HEK293 (cell line): ENCODE measurements around the gene PPDPF.
A peak's percentile ranks its signal among the peaks of the same experiment; 100 is the strongest.

ENCODE experiments used
- BCL11B ChIP-seq: fragments of 450-650 bp; formaldehyde crosslinking; IDR thresholded peaks from 2 replicates; pipeline ENCODE4 v1.5.1; 2016; ENCODE audit warnings: low read depth, missing biosample characterization, missing genetic modification characterization
- FEZF1 ChIP-seq: fragments of 450-650 bp; formaldehyde crosslinking; IDR thresholded peaks from 2 replicates; pipeline ENCODE4 v1.5.1; 2016; ENCODE audit warnings: missing biosample characterization, missing genetic modification characterization
- GLI2 ChIP-seq: fragments of 450-650 bp; formaldehyde crosslinking; IDR thresholded peaks from 2 replicates; pipeline ENCODE4; 2017; ENCODE audit warnings: missing biosample characterization, missing genetic modification characterization, low read depth, borderline replicate concordance
- KLF1 ChIP-seq: fragments of 450-650 bp; formaldehyde crosslinking; IDR thresholded peaks from 2 replicates; pipeline ENCODE4 v1.5.1; 2016; ENCODE audit warnings: missing biosample characterization, missing genetic modification characterization
- KLF10 ChIP-seq: fragments of 450-650 bp; IDR thresholded peaks from 2 replicates; pipeline ENCODE4 v1.5.1; 2018; ENCODE audit warnings: missing biosample characterization, mild to moderate bottlenecking, missing genetic modification characterization
- MYNN ChIP-seq: fragments of 450-650 bp; formaldehyde crosslinking; IDR thresholded peaks from 2 replicates; pipeline ENCODE4 v1.5.1; 2016; ENCODE audit warnings: missing biosample characterization, missing genetic modification characterization, borderline replicate concordance
- MZF1 ChIP-seq: fragments of 450-650 bp; formaldehyde crosslinking; IDR thresholded peaks from 2 replicates; pipeline ENCODE4 v1.5.1; 2017; ENCODE audit warnings: missing biosample characterization, missing genetic modification characterization, borderline replicate concordance
- OSR2 ChIP-seq: fragments of 450-650 bp; formaldehyde crosslinking; IDR thresholded peaks from 2 replicates; pipeline ENCODE4 v1.5.1; 2016; ENCODE audit warnings: missing biosample characterization, missing genetic modification characterization
- SP2 ChIP-seq: fragments of 450-650 bp; formaldehyde crosslinking; IDR thresholded peaks from 2 replicates; pipeline ENCODE4 v1.5.1; 2016; ENCODE audit warnings: missing biosample characterization, missing genetic modification characterization
- YY1 ChIP-seq: fragments of 450-650 bp; formaldehyde crosslinking; IDR thresholded peaks from 2 replicates; pipeline ENCODE4 v1.5.1; 2018; ENCODE audit warnings: missing biosample characterization, missing genetic modification characterization
- ZNF121 ChIP-seq: fragments of 450-650 bp; formaldehyde crosslinking; IDR thresholded peaks from 2 replicates; pipeline ENCODE4 v1.5.1; 2016; ENCODE audit warnings: missing biosample characterization, missing genetic modification characterization
- ZNF138 ChIP-seq: fragments of 450-650 bp; formaldehyde crosslinking; IDR thresholded peaks from 2 replicates; pipeline ENCODE4 v1.5.1; 2016; ENCODE audit warnings: missing biosample characterization, missing genetic modification characterization, borderline replicate concordance
- ZNF19 ChIP-seq: fragments of 450-650 bp; formaldehyde crosslinking; IDR thresholded peaks from 2 replicates; pipeline ENCODE4; 2016; ENCODE audit warnings: missing biosample characterization, missing genetic modification characterization, low read depth
- ZNF239 ChIP-seq: fragments of 450-650 bp; formaldehyde crosslinking; IDR thresholded peaks from 2 replicates; pipeline ENCODE4 v1.5.1; 2016; ENCODE audit warnings: missing biosample characterization, missing genetic modification characterization
- ZNF558 ChIP-seq: fragments of 450-650 bp; formaldehyde crosslinking; IDR thresholded peaks from 2 replicates; pipeline ENCODE4 v1.5.1; 2016; ENCODE audit warnings: missing biosample characterization, missing genetic modification characterization
- ZNF571 ChIP-seq: fragments of 450-650 bp; formaldehyde crosslinking; IDR thresholded peaks from 2 replicates; pipeline ENCODE4 v1.5.0; 2017; ENCODE audit warnings: missing biosample characterization, missing genetic modification characterization
- ZNF600 ChIP-seq: fragments of 450-650 bp; formaldehyde crosslinking; IDR thresholded peaks from 2 replicates; pipeline ENCODE4 v1.5.1; 2016; ENCODE audit warnings: missing biosample characterization, missing genetic modification characterization
- ZNF629 ChIP-seq: fragments of 450-650 bp; formaldehyde crosslinking; IDR thresholded peaks from 2 replicates; pipeline ENCODE4 v1.5.1; 2017; ENCODE audit warnings: missing biosample characterization, missing genetic modification characterization
- ZNF701 ChIP-seq: fragments of 450-650 bp; formaldehyde crosslinking; IDR thresholded peaks from 2 replicates; pipeline ENCODE4 v1.5.1; 2016; ENCODE audit warnings: missing biosample characterization, missing genetic modification characterization
- TF ChIP-seq, protein P1 (sequence below): fragments of 450-650 bp; formaldehyde crosslinking; optimal IDR thresholded peaks from 2 replicates; pipeline ENCODE3; 2016; ENCODE audit warnings: missing biosample characterization, mild to moderate bottlenecking, missing genetic modification characterization
- TF ChIP-seq, protein P2 (sequence below): fragments of 450-650 bp; formaldehyde crosslinking; IDR thresholded peaks from 2 replicates; pipeline ENCODE4 v1.5.0; 2017; ENCODE audit warnings: missing biosample characterization, missing genetic modification characterization, borderline replicate concordance
- TF ChIP-seq, protein P3 (sequence below): fragments of 450-650 bp; formaldehyde crosslinking; IDR thresholded peaks from 2 replicates; pipeline ENCODE4 v1.5.1; 2016; ENCODE audit warnings: missing biosample characterization, missing genetic modification characterization, borderline replicate concordance
- TF ChIP-seq, protein P4 (sequence below): fragments of 450-650 bp; formaldehyde crosslinking; IDR thresholded peaks from 2 replicates; pipeline ENCODE4 v1.5.1; 2016; ENCODE audit warnings: missing biosample characterization, missing genetic modification characterization
- TF ChIP-seq, protein P5 (sequence below): fragments of 450-650 bp; formaldehyde crosslinking; IDR thresholded peaks from 2 replicates; pipeline ENCODE4 v1.5.1; 2016; ENCODE audit warnings: missing biosample characterization, missing genetic modification characterization
- TF ChIP-seq, protein P6 (sequence below): fragments of 450-650 bp; formaldehyde crosslinking; IDR thresholded peaks from 2 replicates; pipeline ENCODE4 v1.5.1; 2016; ENCODE audit warnings: missing biosample characterization, missing genetic modification characterization
- TF ChIP-seq, protein P7 (sequence below): fragments of 450-650 bp; formaldehyde crosslinking; IDR thresholded peaks from 2 replicates; pipeline ENCODE4 v1.5.1; 2017; ENCODE audit warnings: missing biosample characterization, missing genetic modification characterization

Gene PPDPF

DNA sequence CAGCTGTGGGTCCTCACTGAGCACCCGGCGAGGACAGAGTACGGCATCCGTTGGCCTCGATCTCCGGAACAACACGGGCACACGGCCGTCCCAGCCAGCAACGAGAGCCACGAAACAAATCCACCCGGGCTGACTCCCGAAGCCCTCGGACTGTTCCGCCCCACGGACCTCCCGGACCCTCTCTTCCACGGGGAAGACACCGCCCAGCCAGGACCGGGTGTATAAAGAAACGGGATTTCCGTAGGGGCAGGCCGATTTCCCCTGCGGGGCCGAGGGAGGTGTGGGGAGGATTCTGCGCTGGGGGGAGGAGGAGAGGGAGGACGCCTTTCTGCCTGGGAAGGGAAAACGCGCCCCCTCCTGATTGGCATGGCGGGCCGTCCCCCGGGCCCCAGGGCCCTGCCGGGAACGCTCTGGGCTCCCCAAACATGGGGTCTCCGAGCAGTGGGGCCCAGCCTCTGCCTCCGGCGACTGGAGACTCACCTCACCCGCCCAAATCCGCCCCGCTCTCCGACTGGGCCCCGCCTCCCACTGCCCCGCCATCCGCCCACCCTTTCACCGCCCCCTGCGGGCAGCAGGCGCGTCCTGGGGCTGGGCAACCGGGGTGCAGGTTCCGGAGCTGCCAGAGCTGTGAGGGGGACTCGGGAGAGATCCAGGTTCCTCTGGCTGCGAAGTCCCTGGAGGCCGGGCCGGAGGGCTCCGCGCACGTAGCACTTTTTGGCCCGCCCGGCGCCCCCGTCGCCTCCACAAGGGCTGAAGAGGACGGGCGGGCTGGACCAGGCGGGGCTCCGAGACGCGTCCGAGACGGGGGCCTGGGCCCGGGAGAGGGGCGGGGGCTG lies 679 bp upstream of the PPDPF start (continued):
- TF ChIP-seq ZNF600 (tag by site-specific recombination) = 0 out of 2 replicates have a peak, but pooled peaks have one; percentile 5
- no peak for TF ChIP-seq ZNF558 (tag by site-specific recombination)
- TF ChIP-seq, protein P1, sequence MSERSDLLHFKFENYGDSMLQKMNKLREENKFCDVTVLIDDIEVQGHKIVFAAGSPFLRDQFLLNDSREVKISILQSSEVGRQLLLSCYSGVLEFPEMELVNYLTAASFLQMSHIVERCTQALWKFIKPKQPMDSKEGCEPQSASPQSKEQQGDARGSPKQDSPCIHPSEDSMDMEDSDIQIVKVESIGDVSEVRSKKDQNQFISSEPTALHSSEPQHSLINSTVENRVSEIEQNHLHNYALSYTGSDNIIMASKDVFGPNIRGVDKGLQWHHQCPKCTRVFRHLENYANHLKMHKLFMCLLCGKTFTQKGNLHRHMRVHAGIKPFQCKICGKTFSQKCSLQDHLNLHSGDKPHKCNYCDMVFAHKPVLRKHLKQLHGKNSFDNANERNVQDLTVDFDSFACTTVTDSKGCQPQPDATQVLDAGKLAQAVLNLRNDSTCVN = peak; percentile 72
- TF ChIP-seq, protein P2, sequence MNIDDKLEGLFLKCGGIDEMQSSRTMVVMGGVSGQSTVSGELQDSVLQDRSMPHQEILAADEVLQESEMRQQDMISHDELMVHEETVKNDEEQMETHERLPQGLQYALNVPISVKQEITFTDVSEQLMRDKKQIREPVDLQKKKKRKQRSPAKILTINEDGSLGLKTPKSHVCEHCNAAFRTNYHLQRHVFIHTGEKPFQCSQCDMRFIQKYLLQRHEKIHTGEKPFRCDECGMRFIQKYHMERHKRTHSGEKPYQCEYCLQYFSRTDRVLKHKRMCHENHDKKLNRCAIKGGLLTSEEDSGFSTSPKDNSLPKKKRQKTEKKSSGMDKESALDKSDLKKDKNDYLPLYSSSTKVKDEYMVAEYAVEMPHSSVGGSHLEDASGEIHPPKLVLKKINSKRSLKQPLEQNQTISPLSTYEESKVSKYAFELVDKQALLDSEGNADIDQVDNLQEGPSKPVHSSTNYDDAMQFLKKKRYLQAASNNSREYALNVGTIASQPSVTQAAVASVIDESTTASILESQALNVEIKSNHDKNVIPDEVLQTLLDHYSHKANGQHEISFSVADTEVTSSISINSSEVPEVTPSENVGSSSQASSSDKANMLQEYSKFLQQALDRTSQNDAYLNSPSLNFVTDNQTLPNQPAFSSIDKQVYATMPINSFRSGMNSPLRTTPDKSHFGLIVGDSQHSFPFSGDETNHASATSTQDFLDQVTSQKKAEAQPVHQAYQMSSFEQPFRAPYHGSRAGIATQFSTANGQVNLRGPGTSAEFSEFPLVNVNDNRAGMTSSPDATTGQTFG (tag by site-specific recombination) = no peak
- TF ChIP-seq SP2 (tag by site-specific recombination) = peak; percentile 77
- TF ChIP-seq MYNN (tag by site-specific recombination) = no peak
- no peak for TF ChIP-seq MZF1 (tag by site-specific recombination)
- TF ChIP-seq ZNF239 (tag by site-specific recombination) = no peak
- TF ChIP-seq FEZF1 = no peak
- TF ChIP-seq, protein P3, sequence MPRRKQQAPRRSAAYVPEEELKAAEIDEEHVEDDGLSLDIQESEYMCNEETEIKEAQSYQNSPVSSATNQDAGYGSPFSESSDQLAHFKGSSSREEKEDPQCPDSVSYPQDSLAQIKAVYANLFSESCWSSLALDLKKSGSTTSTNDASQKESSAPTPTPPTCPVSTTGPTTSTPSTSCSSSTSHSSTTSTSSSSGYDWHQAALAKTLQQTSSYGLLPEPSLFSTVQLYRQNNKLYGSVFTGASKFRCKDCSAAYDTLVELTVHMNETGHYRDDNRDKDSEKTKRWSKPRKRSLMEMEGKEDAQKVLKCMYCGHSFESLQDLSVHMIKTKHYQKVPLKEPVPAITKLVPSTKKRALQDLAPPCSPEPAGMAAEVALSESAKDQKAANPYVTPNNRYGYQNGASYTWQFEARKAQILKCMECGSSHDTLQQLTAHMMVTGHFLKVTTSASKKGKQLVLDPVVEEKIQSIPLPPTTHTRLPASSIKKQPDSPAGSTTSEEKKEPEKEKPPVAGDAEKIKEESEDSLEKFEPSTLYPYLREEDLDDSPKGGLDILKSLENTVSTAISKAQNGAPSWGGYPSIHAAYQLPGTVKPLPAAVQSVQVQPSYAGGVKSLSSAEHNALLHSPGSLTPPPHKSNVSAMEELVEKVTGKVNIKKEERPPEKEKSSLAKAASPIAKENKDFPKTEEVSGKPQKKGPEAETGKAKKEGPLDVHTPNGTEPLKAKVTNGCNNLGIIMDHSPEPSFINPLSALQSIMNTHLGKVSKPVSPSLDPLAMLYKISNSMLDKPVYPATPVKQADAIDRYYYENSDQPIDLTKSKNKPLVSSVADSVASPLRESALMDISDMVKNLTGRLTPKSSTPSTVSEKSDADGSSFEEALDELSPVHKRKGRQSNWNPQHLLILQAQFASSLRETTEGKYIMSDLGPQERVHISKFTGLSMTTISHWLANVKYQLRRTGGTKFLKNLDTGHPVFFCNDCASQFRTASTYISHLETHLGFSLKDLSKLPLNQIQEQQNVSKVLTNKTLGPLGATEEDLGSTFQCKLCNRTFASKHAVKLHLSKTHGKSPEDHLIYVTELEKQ = no peak
- TF ChIP-seq, protein P4, sequence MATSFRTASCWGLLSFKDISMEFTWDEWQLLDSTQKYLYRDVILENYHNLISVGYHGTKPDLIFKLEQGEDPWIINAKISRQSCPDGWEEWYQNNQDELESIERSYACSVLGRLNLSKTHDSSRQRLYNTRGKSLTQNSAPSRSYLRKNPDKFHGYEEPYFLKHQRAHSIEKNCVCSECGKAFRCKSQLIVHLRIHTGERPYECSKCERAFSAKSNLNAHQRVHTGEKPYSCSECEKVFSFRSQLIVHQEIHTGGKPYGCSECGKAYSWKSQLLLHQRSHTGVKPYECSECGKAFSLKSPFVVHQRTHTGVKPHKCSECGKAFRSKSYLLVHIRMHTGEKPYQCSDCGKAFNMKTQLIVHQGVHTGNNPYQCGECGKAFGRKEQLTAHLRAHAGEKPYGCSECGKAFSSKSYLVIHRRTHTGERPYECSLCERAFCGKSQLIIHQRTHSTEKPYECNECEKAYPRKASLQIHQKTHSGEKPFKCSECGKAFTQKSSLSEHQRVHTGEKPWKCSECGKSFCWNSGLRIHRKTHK = no peak
- TF ChIP-seq ZNF121 (tag by site-specific recombination) = no peak
- TF ChIP-seq, protein P5, sequence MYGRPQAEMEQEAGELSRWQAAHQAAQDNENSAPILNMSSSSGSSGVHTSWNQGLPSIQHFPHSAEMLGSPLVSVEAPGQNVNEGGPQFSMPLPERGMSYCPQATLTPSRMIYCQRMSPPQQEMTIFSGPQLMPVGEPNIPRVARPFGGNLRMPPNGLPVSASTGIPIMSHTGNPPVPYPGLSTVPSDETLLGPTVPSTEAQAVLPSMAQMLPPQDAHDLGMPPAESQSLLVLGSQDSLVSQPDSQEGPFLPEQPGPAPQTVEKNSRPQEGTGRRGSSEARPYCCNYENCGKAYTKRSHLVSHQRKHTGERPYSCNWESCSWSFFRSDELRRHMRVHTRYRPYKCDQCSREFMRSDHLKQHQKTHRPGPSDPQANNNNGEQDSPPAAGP (tag by site-specific recombination) = peak; percentile 60; the same call in 1 of the 2 replicates
- no peak for TF ChIP-seq KLF10
- TF ChIP-seq ZNF19 (tag by site-specific recombination) = no peak
- TF ChIP-seq, protein P6, sequence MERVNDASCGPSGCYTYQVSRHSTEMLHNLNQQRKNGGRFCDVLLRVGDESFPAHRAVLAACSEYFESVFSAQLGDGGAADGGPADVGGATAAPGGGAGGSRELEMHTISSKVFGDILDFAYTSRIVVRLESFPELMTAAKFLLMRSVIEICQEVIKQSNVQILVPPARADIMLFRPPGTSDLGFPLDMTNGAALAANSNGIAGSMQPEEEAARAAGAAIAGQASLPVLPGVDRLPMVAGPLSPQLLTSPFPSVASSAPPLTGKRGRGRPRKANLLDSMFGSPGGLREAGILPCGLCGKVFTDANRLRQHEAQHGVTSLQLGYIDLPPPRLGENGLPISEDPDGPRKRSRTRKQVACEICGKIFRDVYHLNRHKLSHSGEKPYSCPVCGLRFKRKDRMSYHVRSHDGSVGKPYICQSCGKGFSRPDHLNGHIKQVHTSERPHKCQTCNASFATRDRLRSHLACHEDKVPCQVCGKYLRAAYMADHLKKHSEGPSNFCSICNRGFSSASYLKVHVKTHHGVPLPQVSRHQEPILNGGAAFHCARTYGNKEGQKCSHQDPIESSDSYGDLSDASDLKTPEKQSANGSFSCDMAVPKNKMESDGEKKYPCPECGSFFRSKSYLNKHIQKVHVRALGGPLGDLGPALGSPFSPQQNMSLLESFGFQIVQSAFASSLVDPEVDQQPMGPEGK (tag by site-specific recombination) = peak; percentile 68
- TF ChIP-seq ZNF629 (tag by site-specific recombination) = no peak
- no peak for TF ChIP-seq ZNF571
- TF ChIP-seq KLF1 = peak; percentile 83
- no peak for TF ChIP-seq BCL11B
- no peak for TF ChIP-seq ZNF138
- TF ChIP-seq GLI2 = no peak
- TF ChIP-seq, protein P7, sequence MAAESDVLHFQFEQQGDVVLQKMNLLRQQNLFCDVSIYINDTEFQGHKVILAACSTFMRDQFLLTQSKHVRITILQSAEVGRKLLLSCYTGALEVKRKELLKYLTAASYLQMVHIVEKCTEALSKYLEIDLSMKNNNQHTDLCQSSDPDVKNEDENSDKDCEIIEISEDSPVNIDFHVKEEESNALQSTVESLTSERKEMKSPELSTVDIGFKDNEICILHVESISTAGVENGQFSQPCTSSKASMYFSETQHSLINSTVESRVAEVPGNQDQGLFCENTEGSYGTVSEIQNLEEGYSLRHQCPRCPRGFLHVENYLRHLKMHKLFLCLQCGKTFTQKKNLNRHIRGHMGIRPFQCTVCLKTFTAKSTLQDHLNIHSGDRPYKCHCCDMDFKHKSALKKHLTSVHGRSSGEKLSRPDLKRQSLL = no peak
- TF ChIP-seq ZNF701 (tag by site-specific recombination) = no peak
- TF ChIP-seq YY1 (tag by site-specific recombination) = no peak
- TF ChIP-seq OSR2 = no peak
